Measurements from ENCODE around the gene KIAA1217.

- TF ChIP-seq, protein P1, sequence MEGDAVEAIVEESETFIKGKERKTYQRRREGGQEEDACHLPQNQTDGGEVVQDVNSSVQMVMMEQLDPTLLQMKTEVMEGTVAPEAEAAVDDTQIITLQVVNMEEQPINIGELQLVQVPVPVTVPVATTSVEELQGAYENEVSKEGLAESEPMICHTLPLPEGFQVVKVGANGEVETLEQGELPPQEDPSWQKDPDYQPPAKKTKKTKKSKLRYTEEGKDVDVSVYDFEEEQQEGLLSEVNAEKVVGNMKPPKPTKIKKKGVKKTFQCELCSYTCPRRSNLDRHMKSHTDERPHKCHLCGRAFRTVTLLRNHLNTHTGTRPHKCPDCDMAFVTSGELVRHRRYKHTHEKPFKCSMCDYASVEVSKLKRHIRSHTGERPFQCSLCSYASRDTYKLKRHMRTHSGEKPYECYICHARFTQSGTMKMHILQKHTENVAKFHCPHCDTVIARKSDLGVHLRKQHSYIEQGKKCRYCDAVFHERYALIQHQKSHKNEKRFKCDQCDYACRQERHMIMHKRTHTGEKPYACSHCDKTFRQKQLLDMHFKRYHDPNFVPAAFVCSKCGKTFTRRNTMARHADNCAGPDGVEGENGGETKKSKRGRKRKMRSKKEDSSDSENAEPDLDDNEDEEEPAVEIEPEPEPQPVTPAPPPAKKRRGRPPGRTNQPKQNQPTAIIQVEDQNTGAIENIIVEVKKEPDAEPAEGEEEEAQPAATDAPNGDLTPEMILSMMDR (IDR thresholded peaks at IDR 0.05; ENCODE audit: low read depth, low read length), result no peak
- no peak for TF ChIP-seq EZH2phosphoT487 (IDR thresholded peaks at IDR 0.05; ENCODE audit: low read depth)
Observed at GRCh38 chr10:24493165-24493564, 284.2 kb downstream of the KIAA1217 start.
